ENCODE results near the gene NEK10. TPM values are rescaled to one million over a fixed set of nuclear protein-coding genes. Genes with fewer than 3 reads are reported as not detected.

Gene NEK10
- total and polyA plus RNA-seq, 2 of the 13 experiments (the other 11 are each of a cell fraction or from before 2014, with no cell fraction given), result 2.8 to 14.2 TPM

- TF ChIP-seq ZHX2 (IDR thresholded peaks at IDR 0.05; ENCODE audit: low read depth), result no peak
- no peak for TF ChIP-seq ZHX2 (CRISPR knock-in tag; IDR thresholded peaks at IDR 0.05; ENCODE audit: borderline replicate concordance)
- TF ChIP-seq ARNT2 (CRISPR knock-in tag; IDR thresholded peaks at IDR 0.05; ENCODE audit: low read depth), result no peak
- TF ChIP-seq PBX2 (CRISPR knock-in tag; IDR thresholded peaks at IDR 0.05), result no peak
- no peak for TF ChIP-seq HES4 (CRISPR knock-in tag; IDR thresholded peaks at IDR 0.05; ENCODE audit: borderline replicate concordance)
- TF ChIP-seq KLF16 (CRISPR knock-in tag; IDR thresholded peaks at IDR 0.05), result peak in 1 of 2 experiments; percentile 89; a peak in 1 of 4 replicates
- peak; percentile 78 for TF ChIP-seq RXRB (CRISPR knock-in tag; IDR thresholded peaks at IDR 0.05; ENCODE audit: borderline replicate concordance)
- TF ChIP-seq KLF12 (CRISPR knock-in tag; IDR thresholded peaks at IDR 0.05; ENCODE audit: borderline replicate concordance), result no peak
- peak; percentile 86 for TF ChIP-seq ISL2 (CRISPR knock-in tag; IDR thresholded peaks at IDR 0.05)
- no peak for TF ChIP-seq EHMT2 (IDR thresholded peaks at IDR 0.05; ENCODE audit: borderline replicate concordance, low read depth, low read length)
- no peak for TF ChIP-seq MATR3 (CRISPR knock-in tag; IDR thresholded peaks at IDR 0.05)
- no peak for TF ChIP-seq ZBTB7B (CRISPR knock-in tag; IDR thresholded peaks at IDR 0.05)
- no peak for TF ChIP-seq ZFP62 (CRISPR knock-in tag; IDR thresholded peaks at IDR 0.05)
- no peak for TF ChIP-seq ZNF441 (CRISPR knock-in tag; IDR thresholded peaks at IDR 0.05; ENCODE audit: borderline replicate concordance)
- TF ChIP-seq ARID4A (CRISPR knock-in tag; IDR thresholded peaks at IDR 0.05; ENCODE audit: borderline replicate concordance), result no peak
- no peak for TF ChIP-seq ZNF468 (CRISPR knock-in tag; IDR thresholded peaks at IDR 0.05)
- TF ChIP-seq ZNF766 (CRISPR knock-in tag; IDR thresholded peaks at IDR 0.05; ENCODE audit: borderline replicate concordance), result no peak
- no peak for TF ChIP-seq GMEB2 (CRISPR knock-in tag; IDR thresholded peaks at IDR 0.05; ENCODE audit: low read depth)
These were observed 242.0 kb downstream of the NEK10 start (continued) for GRCh38 chr3:27127195-27127594.

Data from HepG2 (cell line).